NCI-H1436 (cell line): ENCODE data around the gene ALK.

ENCODE experiments used
- DNase-seq: peaks from one replicate; lab custom pipeline; 2025; lab: John Stamatoyannopoulos, UW

Gene ALK

GRCh38 chr2:29157131-29157530, 764.3 kb downstream of the ALK start:
- DNase-seq, result no peak

DNA sequence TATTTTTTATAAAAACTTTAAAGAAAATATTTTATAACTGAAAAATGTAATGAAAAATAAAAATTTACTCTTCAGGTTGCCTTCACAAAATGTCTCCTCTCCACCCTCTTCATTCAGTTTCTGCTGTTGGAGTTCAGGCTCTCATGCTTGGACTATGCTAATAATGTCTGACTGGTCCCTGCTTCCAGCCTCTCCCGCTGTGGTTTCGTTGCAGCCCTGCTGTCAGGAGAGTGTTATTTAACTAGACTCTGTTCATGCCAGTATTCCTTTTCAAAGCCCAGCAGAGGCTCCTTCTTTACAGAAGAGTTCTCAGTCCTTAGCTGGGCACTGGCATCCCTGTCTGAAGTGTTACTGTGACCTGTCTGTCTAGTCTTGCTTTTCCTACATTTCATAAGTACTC, 765.8 kb downstream of the ALK start:
- DNase-seq, result no peak

DNA sequence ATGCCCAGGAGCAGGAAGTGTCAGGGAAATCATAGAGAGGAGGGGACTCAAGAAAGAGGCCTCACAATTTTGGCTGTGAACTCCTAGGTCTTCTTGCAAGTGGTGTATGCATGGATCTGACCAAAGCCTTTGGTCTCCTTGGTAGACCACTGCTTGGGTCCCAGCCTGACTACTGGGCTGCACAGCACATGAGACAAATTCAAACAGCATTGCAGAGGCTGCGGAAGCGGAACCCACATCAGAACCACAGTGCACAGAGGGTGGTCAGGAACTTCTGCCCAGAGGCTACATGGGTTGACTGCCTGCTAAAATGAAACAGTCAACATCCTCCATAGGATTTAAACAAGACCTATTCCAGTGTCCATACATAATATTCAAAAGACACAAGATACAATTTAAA, 766.8 kb downstream of the ALK start:
- no peak for DNase-seq

DNA sequence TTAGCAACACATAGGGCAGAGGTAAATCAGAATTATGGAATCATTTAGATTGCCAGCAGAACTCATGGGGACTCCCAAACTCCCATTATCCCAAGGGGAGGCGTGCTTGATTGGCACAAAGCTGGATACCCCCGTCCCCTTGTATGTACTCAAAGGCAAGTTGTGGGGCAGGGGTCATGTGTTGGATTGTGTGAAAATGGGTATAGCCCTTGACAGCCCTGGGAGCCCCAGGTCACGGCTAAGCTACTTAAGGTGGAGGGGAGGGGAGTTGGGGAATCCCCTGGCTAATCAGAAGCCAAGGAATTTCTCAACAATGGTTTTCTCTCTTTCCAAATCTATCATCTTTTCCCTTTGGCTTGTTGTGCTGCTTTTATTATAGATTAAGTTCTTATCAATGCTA, 773.4 kb downstream of the ALK start:
- DNase-seq, result no peak

- no peak for DNase-seq
Observed at GRCh38 chr2:29146197-29146596, 775.2 kb downstream of the ALK start.

- no peak for DNase-seq
Observed at GRCh38 chr2:29143657-29144056, 777.7 kb downstream of the ALK start.
